Measurements from ENCODE around the gene AGL.

- TF ChIP-seq CTCF (conservative IDR thresholded peaks at IDR 0.05; ENCODE audit: low read depth, low read length) (no peak), EZH2 (IDR thresholded peaks at IDR 0.05; ENCODE audit: borderline replicate concordance, low read depth, low read length, poor library complexity, severe bottlenecking) (no peak)
Measured at GRCh38 chr1:99814373-99814900, 35.7 kb upstream of the AGL start.
